ENCODE measurements around the gene SERPINB2. TPM values are rescaled to one million over a fixed set of nuclear protein-coding genes. Genes with fewer than 3 reads are reported as not detected.
"Not testable (repeated sequence)": the region's sequence is repeated elsewhere in the genome, so short reads cannot be mapped to it uniquely, and the experiment has no call there.

Gene SERPINB2
- total RNA-seq, 1 experiment from 2014 or later = 0.82 TPM

DNA sequence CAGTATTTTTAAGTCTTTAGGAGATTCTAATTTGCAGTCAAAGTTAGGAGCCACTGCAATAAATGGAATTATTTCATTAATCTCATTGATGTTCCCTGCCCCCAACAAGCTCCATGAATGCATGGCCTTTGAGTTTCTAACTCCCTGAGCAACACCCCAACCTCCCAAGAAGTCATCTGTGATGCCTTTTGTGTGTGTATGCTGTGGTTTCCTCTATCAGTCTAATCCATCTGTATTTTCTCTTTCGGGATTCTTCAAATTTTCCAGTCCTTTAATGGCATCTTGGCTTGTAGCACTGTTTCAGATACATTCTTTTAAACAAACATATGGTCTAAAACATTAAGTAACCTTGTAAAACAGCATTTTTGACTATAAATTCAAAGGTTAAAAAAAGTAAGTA, 37.0 kb downstream of the SERPINB2 start:
- no peak overlapping the region for H3K4me3 Mint-ChIP-seq (ENCODE audit: unreplicated experiment)
- TF ChIP-seq, protein P1, sequence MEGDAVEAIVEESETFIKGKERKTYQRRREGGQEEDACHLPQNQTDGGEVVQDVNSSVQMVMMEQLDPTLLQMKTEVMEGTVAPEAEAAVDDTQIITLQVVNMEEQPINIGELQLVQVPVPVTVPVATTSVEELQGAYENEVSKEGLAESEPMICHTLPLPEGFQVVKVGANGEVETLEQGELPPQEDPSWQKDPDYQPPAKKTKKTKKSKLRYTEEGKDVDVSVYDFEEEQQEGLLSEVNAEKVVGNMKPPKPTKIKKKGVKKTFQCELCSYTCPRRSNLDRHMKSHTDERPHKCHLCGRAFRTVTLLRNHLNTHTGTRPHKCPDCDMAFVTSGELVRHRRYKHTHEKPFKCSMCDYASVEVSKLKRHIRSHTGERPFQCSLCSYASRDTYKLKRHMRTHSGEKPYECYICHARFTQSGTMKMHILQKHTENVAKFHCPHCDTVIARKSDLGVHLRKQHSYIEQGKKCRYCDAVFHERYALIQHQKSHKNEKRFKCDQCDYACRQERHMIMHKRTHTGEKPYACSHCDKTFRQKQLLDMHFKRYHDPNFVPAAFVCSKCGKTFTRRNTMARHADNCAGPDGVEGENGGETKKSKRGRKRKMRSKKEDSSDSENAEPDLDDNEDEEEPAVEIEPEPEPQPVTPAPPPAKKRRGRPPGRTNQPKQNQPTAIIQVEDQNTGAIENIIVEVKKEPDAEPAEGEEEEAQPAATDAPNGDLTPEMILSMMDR (IDR thresholded peaks at IDR 0.05; ENCODE audit: unreplicated experiment) = no peak

GRCh38 chr18:63928331-63928730, 40.8 kb downstream of the SERPINB2 start:
- Mint-ChIP-seq H3K4me1 (ENCODE audit: insufficient read depth, unreplicated experiment) (no peaks in the 10 kb centered on the region), H3K36me3 (ENCODE audit: insufficient read depth, unreplicated experiment) (no peaks in the 10 kb centered on the region), H3K4me3 (ENCODE audit: unreplicated experiment) (no peak overlapping the region), H3K27ac (ENCODE audit: low read depth, unreplicated experiment) (no peak overlapping the region), H3K9me3 (ENCODE audit: unreplicated experiment) (no peaks in the 10 kb centered on the region), H3K27me3 (ENCODE audit: insufficient read depth, unreplicated experiment) (no peaks in the 10 kb centered on the region)
- no TSS peak for BruUV-seq (replicated peaks)
- intact Hi-C loops (cut with micrococcal nuclease) = no loop called here
- TF ChIP-seq, protein P1 (IDR thresholded peaks at IDR 0.05; ENCODE audit: unreplicated experiment) = no peak
- CTCF ChIA-PET = interaction anchor here (0.6 to 1.0 kb wide), 3 partner anchors 8 to 127 kb away, joined by 3 to 6 read pairs (median 4); no protein-coding TSS in a partner anchor
- no peak for DNase-seq (ENCODE audit: unreplicated experiment)
- POLR2A ChIA-PET = interaction anchor here (0.7 kb wide), 1 partner anchor 34 kb away, joined by 3 read pairs; no protein-coding TSS in a partner anchor

More for the DNA sequence above, 37.0 kb downstream of the SERPINB2 start:
- DNase-seq (ENCODE audit: unreplicated experiment) = no peak
- POLR2A ChIA-PET = interaction anchor here (1.8 kb wide), 1 partner anchor 12 kb away, joined by 4 read pairs; no protein-coding TSS in a partner anchor
- Mint-ChIP-seq H3K4me1 (ENCODE audit: insufficient read depth, unreplicated experiment) (no peaks in the 10 kb centered on the region), H3K27ac (ENCODE audit: low read depth, unreplicated experiment) (no peak overlapping the region), H3K9me3 (ENCODE audit: unreplicated experiment) (no peaks in the 10 kb centered on the region), H3K27me3 (ENCODE audit: insufficient read depth, unreplicated experiment) (no peaks in the 10 kb centered on the region), H3K36me3 (ENCODE audit: insufficient read depth, unreplicated experiment) (no peaks in the 10 kb centered on the region)
- intact Hi-C loops (cut with micrococcal nuclease) = no loop called here
- CTCF ChIA-PET = interaction anchor here (1.0 to 4.6 kb wide), 2 partner anchors 12 to 330 kb away, joined by 4 to 30 read pairs; no protein-coding TSS in a partner anchor
- no TSS peak for BruUV-seq (replicated peaks)

- H3K9me3 Mint-ChIP-seq (ENCODE audit: unreplicated experiment); H3K27ac Mint-ChIP-seq (ENCODE audit: low read depth, unreplicated experiment); DNase-seq (ENCODE audit: unreplicated experiment); intact Hi-C loops (cut with micrococcal nuclease); BruUV-seq (replicated peaks); H3K4me1 Mint-ChIP-seq (ENCODE audit: insufficient read depth, unreplicated experiment); H3K4me3 Mint-ChIP-seq (ENCODE audit: unreplicated experiment); H3K36me3 Mint-ChIP-seq (ENCODE audit: insufficient read depth, unreplicated experiment); POLR2A ChIA-PET; H3K27me3 Mint-ChIP-seq (ENCODE audit: insufficient read depth, unreplicated experiment): not testable (repeated sequence)
- CTCF ChIA-PET = interaction anchor here (1.5 kb wide), 1 partner anchor 21 kb away, joined by 3 read pairs; the partner anchor contains the start of gene SERPINB10
Observed at GRCh38 chr18:63929369-63929768, 41.9 kb downstream of the SERPINB2 start.

- intact Hi-C loops (cut with micrococcal nuclease) = no loop called here
- no peak overlapping the region for H3K4me3 Mint-ChIP-seq (ENCODE audit: unreplicated experiment)
- H3K9me3 Mint-ChIP-seq (ENCODE audit: unreplicated experiment) = no peaks in the 10 kb centered on the region
- no TSS peak for BruUV-seq (replicated peaks)
- H3K36me3 Mint-ChIP-seq (ENCODE audit: insufficient read depth, unreplicated experiment) = no peaks in the 10 kb centered on the region
- no peaks in the 10 kb centered on the region for H3K4me1 Mint-ChIP-seq (ENCODE audit: insufficient read depth, unreplicated experiment)
- POLR2A ChIA-PET = interaction anchor here (0.9 kb wide), 1 partner anchor 12 kb away, joined by 4 read pairs; no protein-coding TSS in a partner anchor
- H3K27ac Mint-ChIP-seq (ENCODE audit: low read depth, unreplicated experiment) = no peak overlapping the region
- TF ChIP-seq, protein P1 (IDR thresholded peaks at IDR 0.05; ENCODE audit: unreplicated experiment) = no peak
- CTCF ChIA-PET = interaction anchor here (1.2 to 1.5 kb wide), 2 partner anchors 23 to 412 kb away, joined by 3 read pairs; partner anchors contain the start of gene SERPINB10
- no peak for DNase-seq (ENCODE audit: unreplicated experiment)
- H3K27me3 Mint-ChIP-seq (ENCODE audit: insufficient read depth, unreplicated experiment) = no peaks in the 10 kb centered on the region
Observed at GRCh38 chr18:63930773-63931354, 43.4 kb downstream of the SERPINB2 start.

Data from MCF 10A (cell line).